CD14-positive monocyte (primary cell): Measurements from ENCODE around the gene NTRK2. TPM values are rescaled to one million over a fixed set of nuclear protein-coding genes. Genes with fewer than 3 reads are reported as not detected.

Experiments
- DNase-seq, 3 donors: peaks; one replicate each; pipeline ENCODE4 v3.0.0-alpha.2; 2011 to 2022
- H2AFZ ChIP-seq: 2 replicates; pipeline ENCODE4 v1.6.0; 2012; ENCODE audit warnings: mild to moderate bottlenecking, low read depth, low read length, inconsistent platforms; ENCODE audit not compliant: insufficient read depth, poor library complexity, severe bottlenecking
- H3K27ac ChIP-seq, 2 donors: 1 replicate in 1 of 2; 2 replicates in 1 of 2; pipeline ENCODE4 v1.5.1; 2012 to 2013; ENCODE audit warnings: low read length in 2 of 2, control low read depth in 1 of 2, inconsistent platforms in 1 of 2, low read depth in 1 of 2, mild to moderate bottlenecking in 1 of 2
- H3K27me3 ChIP-seq, 2 donors: one replicate each; pipeline versions ENCODE4 v1.6.0 to v1.6.1; 2011 to 2013; ENCODE audit warnings: low read length in 2 of 2; ENCODE audit not compliant: control insufficient read depth in 2 of 2, insufficient read depth in 2 of 2
- H3K36me3 ChIP-seq, 2 donors: replicated peaks in 1 of 2; 1 replicate in 1 of 2; 2 replicates in 1 of 2; pipeline versions ENCODE4 v1.5.1 to v1.6.1; 2012 to 2013; ENCODE audit warnings: low read length in 2 of 2, control low read depth in 1 of 2, inconsistent platforms in 1 of 2, mild to moderate bottlenecking in 1 of 2; ENCODE audit not compliant: insufficient read depth in 2 of 2, control insufficient read depth in 1 of 2
- H3K4me1 ChIP-seq, 2 donors: 1 replicate in 1 of 2; 2 replicates in 1 of 2; pipeline versions ENCODE4 v1.5.1 to v1.6.1; 2012 to 2013; ENCODE audit warnings: low read length in 2 of 2, control low read depth in 1 of 2, inconsistent platforms in 1 of 2, mild to moderate bottlenecking in 1 of 2, moderate library complexity in 1 of 2; ENCODE audit not compliant: insufficient read depth in 2 of 2, control insufficient read depth in 1 of 2
- H3K4me2 ChIP-seq: replicated peaks from 2 replicates; pipeline ENCODE3; 2012; ENCODE audit warnings: low read length, moderate library complexity, mild to moderate bottlenecking; ENCODE audit not compliant: poor library complexity, severe bottlenecking; ENCODE audit errors: extremely low read depth
- H3K4me3 ChIP-seq, 3 experiments: fragments of 200-600 bp in 1 of 3; sonication (generic) in 1 of 3; replicated peaks in 1 of 3; 1 replicate in 2 of 3; 2 replicates in 1 of 3; pipeline ENCODE4 v1.5.1; 2011 to 2013; ENCODE audit warnings: low read length in 3 of 3, mild to moderate bottlenecking in 3 of 3, control low read depth in 2 of 3, low read depth in 2 of 3, inconsistent platforms in 1 of 3, moderate library complexity in 1 of 3
- H3K79me2 ChIP-seq: 2 replicates; pipeline ENCODE4 v1.6.0; 2012; ENCODE audit warnings: mild to moderate bottlenecking, control low read depth, inconsistent platforms, low read length, moderate library complexity; ENCODE audit not compliant: insufficient read depth
- H3K9ac ChIP-seq: 2 replicates; pipeline ENCODE4 v1.6.0; 2017; ENCODE audit warnings: low read length, mild to moderate bottlenecking; ENCODE audit not compliant: insufficient read depth, poor library complexity, severe bottlenecking
- H3K9me3 ChIP-seq, 2 donors: replicated peaks in 1 of 2; 1 replicate in 1 of 2; 2 replicates in 1 of 2; pipeline versions ENCODE4 v1.5.1 to v1.6.1; 2012 to 2013; ENCODE audit warnings: low read length in 2 of 2, control low read depth in 1 of 2; ENCODE audit not compliant: control insufficient read depth in 1 of 2, insufficient read depth in 1 of 2
- H4K20me1 ChIP-seq: 2 replicates; pipeline ENCODE4 v1.6.0; 2012; ENCODE audit warnings: mild to moderate bottlenecking, low read length, control low read depth, moderate library complexity; ENCODE audit not compliant: insufficient read depth
- H3K27ac Mint-ChIP-seq, 7 donors: one replicate each; pipeline ENCODE4 v1.8.0; 2020; ENCODE audit warnings: mild to moderate bottlenecking in 7 of 7, mixed read lengths in 7 of 7, moderate library complexity in 6 of 7, inconsistent platforms in 2 of 7
- H3K27me3 Mint-ChIP-seq, 3 donors: one replicate each; pipeline ENCODE4 v1.8.0; 2021 to 2022; ENCODE audit warnings: low read depth in 3 of 3, mild to moderate bottlenecking in 3 of 3, mixed read lengths in 3 of 3, moderate library complexity in 3 of 3, inconsistent platforms in 1 of 3
- H3K36me3 Mint-ChIP-seq, 2 donors: one replicate each; pipeline ENCODE4 v1.8.0; 2020; ENCODE audit warnings: mixed read lengths in 2 of 2, inconsistent platforms in 1 of 2, mild to moderate bottlenecking in 1 of 2
- H3K4me1 Mint-ChIP-seq: one replicate; pipeline ENCODE4 v1.8.0; 2020; ENCODE audit warnings: mild to moderate bottlenecking, mixed read lengths
- H3K4me3 Mint-ChIP-seq, 2 donors: one replicate each; pipeline ENCODE4 v1.8.0; 2020; ENCODE audit warnings: mild to moderate bottlenecking in 2 of 2, mixed read lengths in 2 of 2, moderate library complexity in 1 of 2
- H3K9me3 Mint-ChIP-seq, 7 donors: one replicate each; pipeline ENCODE4 v1.8.0; 2020 to 2022; ENCODE audit warnings: mixed read lengths in 7 of 7, mild to moderate bottlenecking in 6 of 7, moderate library complexity in 6 of 7, inconsistent platforms in 2 of 7
- WGBS: methylation state at CpG from one replicate; pipeline ENCODE4 v1.1.5; 2013; ENCODE audit warnings: missing lambda C conversion rate; ENCODE audit not compliant: insufficient coverage; 5-methylcytosine and 5-hydroxymethylcytosine counted together
- intact Hi-C, 2 donors: fragments of 100-400 bp; cut with micrococcal nuclease; formaldehyde crosslinking; loops; one replicate each; pipeline versions ENCODE4 v1.15.0 to v1.15.1; 2023
- polyA plus RNA-seq, 3 donors: library from polyadenylated mRNA; depleted of rRNA in 1 of 3; unstranded in 2 of 3; stranded (reverse) in 1 of 3; fragments of 300-500 nt in 2 of 3; fragments of >200 nt in 1 of 3; fragmentation: Illumina TruSeq in 2 of 3; gene quantifications; 1 replicate in 2 of 3; 2 replicates in 1 of 3; pipeline ENCODE4 v1.2.3, GENCODE V29; 2012 to 2021
- TF ChIP-seq, protein P1 (sequence below): fragments of 200-600 bp; IDR thresholded peaks from one replicate; pipeline ENCODE4 v1.8.0; 2022; ENCODE audit warnings: antibody characterized with exemption, mild to moderate bottlenecking

The NTRK2 gene
- polyA plus RNA-seq, 3 donors = not detected

DNA sequence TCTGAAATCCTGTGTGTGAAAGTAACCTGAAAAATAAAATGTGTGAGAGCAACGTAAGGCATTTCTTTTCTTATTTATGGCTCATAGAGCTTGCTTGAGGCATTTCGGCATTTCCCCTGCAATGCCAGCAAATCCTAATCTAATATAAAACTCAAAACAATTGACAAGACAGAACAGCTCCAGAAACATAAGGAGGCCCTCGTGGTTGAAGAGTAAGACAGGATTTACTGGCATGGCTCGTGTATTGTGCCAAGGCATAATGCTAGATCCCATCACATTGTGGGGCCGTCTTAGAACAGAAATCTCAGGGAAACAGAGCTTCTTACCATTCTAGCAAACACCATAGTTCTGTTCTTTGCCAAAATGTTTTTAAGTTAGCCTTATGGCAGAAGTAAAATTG lies 166.2 kb downstream of the NTRK2 start:
- no peak overlapping the region for H3K4me3 Mint-ChIP-seq
- H3K4me1 Mint-ChIP-seq = no peaks in the 10 kb centered on the region
- Histone ChIP-seq H2AFZ (no peak overlapping the region), H3K27me3 (no peaks in the 10 kb centered on the region), H3K27ac (no peak overlapping the region), H3K79me2 (no peaks in the 10 kb centered on the region), H3K9ac (no peak overlapping the region), H3K36me3 (no peaks in the 10 kb centered on the region), H3K4me2 (no peak overlapping the region), H4K20me1 (no peaks in the 10 kb centered on the region), H3K4me3 (no peak overlapping the region), H3K4me1 (no peaks in the 10 kb centered on the region), H3K9me3 (no peaks in the 10 kb centered on the region)
- no CpG with 5 or more reads among the region's 5 CpGs for WGBS
- TF ChIP-seq, protein P1, sequence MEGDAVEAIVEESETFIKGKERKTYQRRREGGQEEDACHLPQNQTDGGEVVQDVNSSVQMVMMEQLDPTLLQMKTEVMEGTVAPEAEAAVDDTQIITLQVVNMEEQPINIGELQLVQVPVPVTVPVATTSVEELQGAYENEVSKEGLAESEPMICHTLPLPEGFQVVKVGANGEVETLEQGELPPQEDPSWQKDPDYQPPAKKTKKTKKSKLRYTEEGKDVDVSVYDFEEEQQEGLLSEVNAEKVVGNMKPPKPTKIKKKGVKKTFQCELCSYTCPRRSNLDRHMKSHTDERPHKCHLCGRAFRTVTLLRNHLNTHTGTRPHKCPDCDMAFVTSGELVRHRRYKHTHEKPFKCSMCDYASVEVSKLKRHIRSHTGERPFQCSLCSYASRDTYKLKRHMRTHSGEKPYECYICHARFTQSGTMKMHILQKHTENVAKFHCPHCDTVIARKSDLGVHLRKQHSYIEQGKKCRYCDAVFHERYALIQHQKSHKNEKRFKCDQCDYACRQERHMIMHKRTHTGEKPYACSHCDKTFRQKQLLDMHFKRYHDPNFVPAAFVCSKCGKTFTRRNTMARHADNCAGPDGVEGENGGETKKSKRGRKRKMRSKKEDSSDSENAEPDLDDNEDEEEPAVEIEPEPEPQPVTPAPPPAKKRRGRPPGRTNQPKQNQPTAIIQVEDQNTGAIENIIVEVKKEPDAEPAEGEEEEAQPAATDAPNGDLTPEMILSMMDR = no peak
- H3K9me3 Mint-ChIP-seq = peaks cover 0 to 1% (median 0%) of the 10 kb centered on the region in 7 donors
- intact Hi-C loops = no loop called here
- H3K27me3 Mint-ChIP-seq = no peaks in the 10 kb centered on the region
- H3K27ac Mint-ChIP-seq = no peak overlapping the region
- no peaks in the 10 kb centered on the region for H3K36me3 Mint-ChIP-seq
- DNase-seq = no peak

DNA sequence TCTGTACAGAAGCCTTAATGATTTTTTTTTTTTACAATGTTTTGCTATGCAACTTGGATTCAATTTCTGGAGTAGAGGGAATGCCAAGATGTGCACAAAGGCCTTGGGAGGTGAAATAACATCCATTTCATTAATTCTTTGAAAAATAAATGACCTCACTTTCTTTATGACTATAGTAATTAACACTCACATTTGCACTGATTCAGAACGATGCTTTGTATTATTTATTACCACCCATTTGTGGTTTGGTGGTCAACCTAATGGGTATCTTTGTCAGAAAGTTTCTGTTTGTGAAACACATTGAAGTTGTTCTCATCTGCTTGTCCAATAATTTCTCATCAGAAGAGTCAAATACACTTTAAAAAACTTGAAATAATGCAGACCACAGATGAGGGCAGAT lies 169.3 kb downstream of the NTRK2 start:
- no peak overlapping the region for H3K4me3 ChIP-seq
- TF ChIP-seq, protein P1 = no peak
- no peaks in the 10 kb centered on the region for H3K79me2 ChIP-seq
- no peaks in the 10 kb centered on the region for H4K20me1 ChIP-seq
- H3K27ac ChIP-seq = no peak overlapping the region
- no peaks in the 10 kb centered on the region for H3K4me1 ChIP-seq
- H2AFZ ChIP-seq = no peak overlapping the region
- H3K27me3 ChIP-seq = no peaks in the 10 kb centered on the region
- H3K9ac ChIP-seq = no peak overlapping the region
- intact Hi-C loops = no loop called here
- Mint-ChIP-seq H3K27me3 (no peaks in the 10 kb centered on the region), H3K36me3 (no peaks in the 10 kb centered on the region), H3K9me3 (peaks cover 0 to 8% (median 0%) of the 10 kb centered on the region in 7 donors), H3K27ac (no peak overlapping the region), H3K4me3 (no peak overlapping the region), H3K4me1 (no peaks in the 10 kb centered on the region)
- H3K36me3 ChIP-seq = no peaks in the 10 kb centered on the region
- peaks cover 0 to 2% of the 10 kb centered on the region in 2 donors for H3K9me3 ChIP-seq
- no peak for DNase-seq
- WGBS = no CpG with 5 or more reads among the region's 1 CpG
- no peak overlapping the region for H3K4me2 ChIP-seq
